HT-29 (cell line): ENCODE measurements around the gene NOTCH2NLA. TPM values are rescaled to one million over a fixed set of nuclear protein-coding genes. Genes with fewer than 3 reads are reported as not detected.
"Not testable (repeated sequence)": the region's sequence is repeated elsewhere in the genome, so short reads cannot be mapped to it uniquely, and the experiment has no call there.

Experiments used
- DNase-seq: peaks from one replicate; pipeline ENCODE4 v3.0.0-alpha.2; 2015; ENCODE audit warnings: low spot score
- total RNA-seq: library from RNA; depleted of rRNA; stranded (reverse); fragments of >200 nt; shearing (Covaris generic); gene quantifications from 2 replicates; pipeline ENCODE4 v1.2.3, GENCODE V29; 2014; rRNA removed

Gene NOTCH2NLA
- total RNA-seq: 32.7 and 34.7 TPM in 2 replicates

DNA sequence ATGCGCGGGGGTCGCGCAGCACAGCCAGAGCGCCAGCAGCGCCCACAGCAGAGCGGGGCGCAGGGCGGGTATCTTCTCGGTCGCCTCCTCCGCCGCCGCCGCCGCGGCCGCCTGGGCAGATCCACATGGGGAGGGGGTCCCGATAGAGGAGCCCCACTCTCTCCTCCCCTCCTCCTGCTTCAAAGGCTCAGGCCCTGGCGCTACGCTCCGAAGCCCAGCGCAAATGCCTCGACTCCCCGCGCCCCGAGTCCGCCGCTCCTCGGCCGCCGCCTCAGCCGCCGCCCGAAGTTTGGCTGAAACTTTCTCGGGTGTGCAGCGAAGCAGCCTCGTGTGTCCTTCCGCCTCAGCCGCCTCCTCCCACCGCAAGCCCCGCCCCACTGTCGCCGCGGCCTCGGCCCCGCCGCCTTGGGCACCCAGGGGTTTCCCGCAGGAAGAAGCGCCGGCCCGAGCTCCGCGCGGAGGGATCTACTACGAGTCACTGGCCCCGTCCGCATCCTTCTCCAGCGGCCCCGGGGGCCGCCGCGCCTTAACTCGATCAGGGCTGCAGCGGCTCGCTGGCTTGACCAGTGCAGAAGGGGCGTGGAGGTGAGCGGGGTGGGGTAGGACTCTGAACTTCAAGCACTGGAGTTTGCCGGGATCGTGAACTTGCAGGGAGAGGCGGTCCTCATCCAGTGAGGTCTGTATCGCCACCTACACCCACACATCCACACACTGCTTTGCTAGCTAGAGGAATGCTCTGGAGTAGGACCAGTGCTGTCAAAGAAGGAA, at the start of gene NOTCH2NLA:
Gene NOTCH2NLA (minus strand): TSS at position 312 of the 768 bp plus-strand sequence. CDS start 39,684 bp downstream, outside the sequence.
- DNase-seq: not testable (repeated sequence)

GRCh38 chr1:146278346-146278745, 49.5 kb upstream of the NOTCH2NLA start:
- not testable (repeated sequence) for DNase-seq

DNA sequence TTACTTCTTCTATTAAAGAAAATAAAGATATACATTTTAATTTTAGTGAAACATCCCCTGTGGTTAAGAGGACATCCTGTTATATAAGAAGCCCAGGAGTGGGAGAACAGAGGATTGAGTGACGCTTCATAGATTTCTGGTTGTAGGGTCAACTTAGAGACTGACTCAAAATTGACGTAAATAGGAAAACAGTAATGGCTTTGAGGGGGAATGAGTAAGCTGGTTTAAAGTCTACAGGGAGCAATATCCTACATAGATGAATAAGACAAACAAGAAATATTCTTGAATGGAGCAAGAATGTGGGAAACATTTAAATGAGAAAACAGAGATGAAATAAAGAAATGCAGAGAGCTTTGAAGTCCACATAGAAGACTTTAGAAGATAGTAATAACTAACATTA, 48.3 kb upstream of the NOTCH2NLA start:
- not testable (repeated sequence) for DNase-seq

GRCh38 chr1:146274083-146274482, 45.3 kb upstream of the NOTCH2NLA start:
- DNase-seq: not testable (repeated sequence)

DNA sequence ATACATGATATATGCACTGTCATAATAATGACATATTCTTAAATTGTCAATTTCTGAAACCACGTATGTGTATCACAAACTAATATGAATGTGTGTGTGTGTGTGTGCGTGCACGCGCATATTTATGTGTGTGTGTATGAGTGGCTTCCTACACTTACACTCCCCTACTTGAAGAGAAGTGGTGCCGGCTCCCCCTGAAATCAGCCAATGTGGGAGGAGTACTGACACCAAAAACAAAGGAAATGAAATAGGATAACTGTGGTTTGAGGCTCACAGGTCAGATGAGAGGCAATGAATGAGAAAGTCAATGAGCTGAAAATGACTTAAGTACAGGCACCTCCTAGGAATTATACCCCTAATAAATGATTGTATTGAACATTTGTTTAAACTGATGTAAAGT, 44.4 kb upstream of the NOTCH2NLA start:
- DNase-seq: not testable (repeated sequence)

DNA sequence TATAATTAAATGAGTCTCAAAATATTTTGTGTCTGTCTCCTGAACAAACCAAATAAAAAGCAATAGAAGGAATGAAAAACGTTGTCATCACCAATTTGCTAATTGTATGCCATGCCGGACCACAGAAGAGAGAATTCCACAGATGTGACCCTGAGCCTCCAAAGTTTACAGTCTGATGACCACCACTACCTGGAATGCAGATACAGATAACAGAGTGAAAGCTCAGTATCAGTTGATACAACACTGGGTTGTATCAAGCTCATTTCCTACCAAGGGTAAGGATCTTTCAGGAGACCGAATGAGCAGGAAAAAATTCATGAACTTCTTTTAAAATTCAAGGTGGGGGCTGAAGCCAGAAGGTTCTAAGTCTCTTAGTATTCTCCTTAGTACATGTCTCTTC, 43.9 kb upstream of the NOTCH2NLA start:
- DNase-seq: not testable (repeated sequence)

- not testable (repeated sequence) for DNase-seq
Observed at GRCh38 chr1:146271977-146272376, 43.2 kb upstream of the NOTCH2NLA start.

DNA sequence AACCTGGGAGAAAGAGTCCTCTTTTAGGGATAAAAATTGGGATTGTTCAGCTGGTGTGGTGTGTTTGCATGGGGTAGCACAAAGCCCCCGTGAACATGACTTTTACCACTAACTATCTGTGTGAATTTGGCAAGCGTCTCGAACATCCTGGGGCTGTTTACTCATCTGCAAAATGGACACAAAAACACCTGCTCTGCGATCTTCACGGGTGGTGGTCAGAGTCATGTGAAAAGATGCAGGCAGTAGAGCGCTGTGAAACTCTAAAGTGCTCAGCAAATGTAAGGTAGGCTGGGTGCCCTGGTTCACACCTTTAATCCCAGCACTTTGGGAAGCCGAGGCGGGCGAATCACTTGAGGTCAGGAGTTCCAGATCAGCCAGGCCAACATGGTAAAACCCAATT, 41.3 kb upstream of the NOTCH2NLA start:
- DNase-seq: not testable (repeated sequence)

DNA sequence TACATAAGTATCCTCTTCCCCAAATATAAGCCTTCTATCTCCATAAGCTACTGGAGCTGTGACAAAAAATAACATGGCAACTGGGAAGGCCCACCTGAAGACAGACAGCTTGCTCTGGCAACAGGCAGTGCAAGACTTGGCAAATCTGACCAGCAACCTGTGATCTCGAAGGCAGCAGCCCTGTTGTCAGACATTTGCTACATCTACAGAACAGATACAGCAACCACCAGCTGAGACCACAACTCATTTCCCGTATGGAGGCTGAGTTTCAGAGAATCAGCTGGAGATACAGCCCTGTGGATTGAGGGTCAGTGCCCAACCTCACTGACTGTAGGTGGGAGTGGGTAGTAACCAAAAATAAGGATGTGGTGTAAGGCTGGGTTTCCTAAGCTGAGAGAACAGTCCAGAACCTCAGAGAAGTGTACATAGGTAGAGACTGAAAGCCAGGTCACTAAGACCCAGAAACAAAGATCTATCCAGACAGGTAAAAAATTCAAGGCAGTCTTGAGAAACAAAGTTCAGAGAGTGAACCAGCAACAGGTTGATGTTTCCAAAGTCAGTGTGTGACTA, 37.4 kb upstream of the NOTCH2NLA start:
- not testable (repeated sequence) for DNase-seq

- not testable (repeated sequence) for DNase-seq
Observed at GRCh38 chr1:146264761-146265160, 35.9 kb upstream of the NOTCH2NLA start.

DNA sequence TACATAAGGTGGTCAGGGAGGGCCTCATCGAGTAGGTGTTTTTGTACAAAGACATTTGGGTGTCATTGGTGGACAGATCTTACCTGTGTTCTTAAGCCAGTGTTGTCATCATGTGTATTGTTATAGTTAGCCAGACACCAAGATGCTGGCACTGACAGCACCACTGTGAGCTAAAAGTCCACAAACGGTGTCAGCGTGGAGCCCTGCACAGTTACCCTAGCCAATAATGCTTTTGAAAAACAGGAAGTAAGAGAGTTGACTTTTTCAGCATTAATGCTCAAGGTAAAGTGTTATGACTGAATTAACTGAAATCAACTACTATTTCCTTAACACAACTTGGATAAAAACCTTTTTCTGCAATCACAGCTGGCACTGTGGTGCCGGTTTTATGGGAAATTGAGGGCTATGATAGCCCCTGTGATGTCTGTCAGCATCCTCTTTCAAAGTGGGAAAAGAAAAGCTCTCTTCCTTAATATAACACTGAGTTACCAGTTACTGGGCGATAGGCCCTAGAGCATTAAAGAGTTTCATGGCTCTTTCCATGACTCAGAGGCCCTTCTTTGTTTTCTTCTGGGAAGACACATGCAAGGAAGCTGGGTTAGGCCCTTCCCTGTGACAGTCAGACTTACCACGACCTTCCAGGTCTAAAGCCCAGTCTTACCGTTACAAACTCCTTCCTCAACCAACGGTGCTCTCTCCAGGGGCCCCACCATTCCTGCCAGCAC, 31.3 kb upstream of the NOTCH2NLA start:
- not testable (repeated sequence) for DNase-seq

- not testable (repeated sequence) for DNase-seq
Observed at GRCh38 chr1:146257992-146258552, 29.3 kb upstream of the NOTCH2NLA start.

DNA sequence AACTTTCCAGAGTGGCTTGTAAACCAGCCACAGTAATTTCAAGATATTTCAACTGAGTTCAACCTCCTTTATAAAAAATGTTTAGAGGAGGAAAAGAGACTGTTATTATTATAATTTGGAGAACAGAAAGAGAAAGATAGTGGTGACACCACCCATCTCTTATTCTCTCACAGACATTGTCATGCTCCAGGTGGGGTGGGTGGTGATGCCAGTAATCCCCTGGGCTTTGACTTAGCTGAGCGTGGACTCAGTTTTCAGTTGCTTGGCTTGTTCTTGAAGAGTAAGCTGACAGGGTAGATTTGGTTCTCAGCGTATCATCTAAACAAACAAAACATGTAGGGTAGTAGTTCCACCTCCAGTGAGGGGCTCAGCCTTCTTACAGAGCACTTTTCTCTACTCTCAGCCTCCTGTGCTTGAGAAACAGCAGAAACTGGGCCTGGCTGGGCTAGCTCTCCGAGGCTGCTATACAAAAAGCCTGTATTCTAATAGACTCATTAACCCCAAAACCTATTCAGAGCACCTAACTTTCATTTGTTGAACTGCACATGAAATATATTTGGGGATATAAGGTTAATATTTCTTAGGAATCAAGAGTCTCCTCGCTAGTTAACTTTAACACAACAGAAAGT, 25.9 kb upstream of the NOTCH2NLA start:
- not testable (repeated sequence) for DNase-seq

- DNase-seq: not testable (repeated sequence)
Observed at GRCh38 chr1:146253249-146253855, 24.5 kb upstream of the NOTCH2NLA start.

- not testable (repeated sequence) for DNase-seq
Observed at GRCh38 chr1:146251523-146251922, 22.7 kb upstream of the NOTCH2NLA start.

DNA sequence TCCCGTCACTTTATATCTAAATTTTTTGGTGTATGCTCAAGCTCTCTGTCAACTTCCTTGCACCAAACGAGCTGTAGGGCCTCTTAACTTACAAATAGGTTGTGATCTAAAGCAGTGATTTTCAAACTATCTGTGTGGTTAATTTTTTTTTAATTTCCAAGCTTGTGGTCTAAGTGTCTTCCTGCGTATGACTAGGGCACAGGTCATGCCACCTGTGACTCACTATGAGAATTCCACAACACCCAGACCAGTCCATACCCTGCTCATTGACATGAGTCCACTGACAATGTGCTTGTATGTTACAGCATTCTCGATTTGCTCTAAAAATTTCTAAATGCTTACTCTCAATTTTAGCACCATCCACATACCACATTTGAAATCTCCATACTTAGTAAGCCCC, 19.8 kb upstream of the NOTCH2NLA start:
- DNase-seq: not testable (repeated sequence)

GRCh38 chr1:146236626-146237025, 7.8 kb upstream of the NOTCH2NLA start:
- DNase-seq: not testable (repeated sequence)

- DNase-seq: not testable (repeated sequence)
Observed at GRCh38 chr1:146236026-146236601, 7.3 kb upstream of the NOTCH2NLA start.

- not testable (repeated sequence) for DNase-seq
Observed at GRCh38 chr1:146228144-146228682, 608 bp downstream of the NOTCH2NLA start.

- not testable (repeated sequence) for DNase-seq
Observed at GRCh38 chr1:146174531-146174930, 54.3 kb downstream of the NOTCH2NLA start.
